Activated CD8-positive, alpha-beta memory T cell treated with anti-CD3 and anti-CD28 coated beads for 24 hours (primary cell): ENCODE results near the gene DOK1.

Experiments used
- DNase-seq: peaks from one replicate; pipeline ENCODE4 v3.0.0-alpha.2; 2020

The DOK1 gene

GRCh38 chr2:74553892-74554819 lies at the start of gene DOK1, which contains the start of gene LOXL3:
DOK1 (plus strand) TSS chr2:74554720; CDS start chr2:74554755, 35 bp downstream.
LOXL3 (minus strand) TSS chr2:74553942; CDS start chr2:74552634, 1,308 bp downstream.
- peak; percentile 95 for DNase-seq

GRCh38 chr2:74505448-74506246 lies 48.9 kb upstream of the DOK1 start:
- no peak for DNase-seq

- DNase-seq, result peak; percentile 100
Observed at GRCh38 chr2:74507145-74507925, 47.2 kb upstream of the DOK1 start, which contains the start of gene PCGF1. PCGF1 (minus strand) TSS chr2:74507695; CDS start chr2:74507668, 27 bp downstream.

- no peak for DNase-seq
Observed at GRCh38 chr2:74507926-74508520, 46.5 kb upstream of the DOK1 start.

- no peak for DNase-seq
Observed at GRCh38 chr2:74510272-74510671, 44.2 kb upstream of the DOK1 start.

GRCh38 chr2:74511104-74511989 lies 43.2 kb upstream of the DOK1 start:
- no peak for DNase-seq

- DNase-seq, result no peak
Observed at GRCh38 chr2:74512744-74513604, 41.5 kb upstream of the DOK1 start.

- DNase-seq, result no peak
Observed at GRCh38 chr2:74513605-74514367, 40.7 kb upstream of the DOK1 start.

- no peak for DNase-seq
Observed at GRCh38 chr2:74514368-74515270, 39.9 kb upstream of the DOK1 start, which contains the start of gene TLX2. TLX2 (plus strand) TSS chr2:74514450; CDS start chr2:74514807, 357 bp downstream.

GRCh38 chr2:74515271-74515980 lies 39.1 kb upstream of the DOK1 start:
- no peak for DNase-seq

GRCh38 chr2:74515981-74516633 lies 38.4 kb upstream of the DOK1 start:
- peak; percentile 91 for DNase-seq

- no peak for DNase-seq
Observed at GRCh38 chr2:74516650-74517049, 37.9 kb upstream of the DOK1 start.

- DNase-seq, result no peak
Observed at GRCh38 chr2:74522516-74522915, 32.0 kb upstream of the DOK1 start.

- DNase-seq, result no peak
Observed at GRCh38 chr2:74524005-74524404, 30.5 kb upstream of the DOK1 start.

GRCh38 chr2:74524955-74525716 lies 29.4 kb upstream of the DOK1 start:
- DNase-seq, result no peak
